Measurements from ENCODE around the gene ACTR2.

The ACTR2 gene

DNA sequence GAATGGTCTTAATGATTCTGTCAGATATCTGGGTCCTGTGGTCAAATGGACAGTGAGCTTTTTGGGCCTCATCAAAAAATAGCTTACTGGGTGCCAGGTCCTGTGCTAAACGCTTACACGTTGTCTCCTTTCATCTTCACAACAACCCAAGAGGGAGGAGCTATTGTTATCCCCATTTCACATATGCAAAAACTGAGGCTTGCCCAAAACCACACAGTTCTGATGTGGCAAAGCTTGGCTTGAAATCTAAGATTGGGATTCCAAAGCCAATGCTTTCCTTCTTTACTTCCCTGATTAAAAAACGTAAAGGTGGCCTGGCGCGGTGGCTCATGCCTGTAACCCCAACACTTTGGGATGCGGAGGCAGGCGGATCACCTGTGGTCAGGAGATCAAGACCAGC, 69.3 kb downstream of the ACTR2 start:
- TF ChIP-seq, protein P1, sequence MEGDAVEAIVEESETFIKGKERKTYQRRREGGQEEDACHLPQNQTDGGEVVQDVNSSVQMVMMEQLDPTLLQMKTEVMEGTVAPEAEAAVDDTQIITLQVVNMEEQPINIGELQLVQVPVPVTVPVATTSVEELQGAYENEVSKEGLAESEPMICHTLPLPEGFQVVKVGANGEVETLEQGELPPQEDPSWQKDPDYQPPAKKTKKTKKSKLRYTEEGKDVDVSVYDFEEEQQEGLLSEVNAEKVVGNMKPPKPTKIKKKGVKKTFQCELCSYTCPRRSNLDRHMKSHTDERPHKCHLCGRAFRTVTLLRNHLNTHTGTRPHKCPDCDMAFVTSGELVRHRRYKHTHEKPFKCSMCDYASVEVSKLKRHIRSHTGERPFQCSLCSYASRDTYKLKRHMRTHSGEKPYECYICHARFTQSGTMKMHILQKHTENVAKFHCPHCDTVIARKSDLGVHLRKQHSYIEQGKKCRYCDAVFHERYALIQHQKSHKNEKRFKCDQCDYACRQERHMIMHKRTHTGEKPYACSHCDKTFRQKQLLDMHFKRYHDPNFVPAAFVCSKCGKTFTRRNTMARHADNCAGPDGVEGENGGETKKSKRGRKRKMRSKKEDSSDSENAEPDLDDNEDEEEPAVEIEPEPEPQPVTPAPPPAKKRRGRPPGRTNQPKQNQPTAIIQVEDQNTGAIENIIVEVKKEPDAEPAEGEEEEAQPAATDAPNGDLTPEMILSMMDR (IDR thresholded peaks at IDR 0.05) = no peak
- no peaks in the 10 kb centered on the region for H3K79me2 ChIP-seq

DNA sequence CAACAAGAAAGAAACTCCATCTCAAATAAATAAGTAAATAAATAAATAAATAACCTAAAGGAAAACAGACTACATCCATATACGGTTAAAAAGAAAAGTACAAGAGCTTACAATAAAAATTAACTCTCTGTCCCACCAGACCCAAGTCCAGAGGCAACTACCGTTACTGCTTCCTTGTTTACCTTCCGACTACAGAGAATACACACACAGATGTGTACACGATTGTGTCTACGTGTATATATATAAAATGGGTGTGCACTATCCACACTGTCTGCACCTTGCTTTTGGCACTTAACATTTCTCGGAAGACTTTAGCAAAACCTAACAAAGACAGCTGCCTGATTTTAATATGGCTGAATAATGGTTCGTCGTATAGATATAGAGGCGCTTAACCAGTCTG, 69.9 kb downstream of the ACTR2 start:
- Histone ChIP-seq H2AFZ (no peak overlapping the region), H3K79me2 (no peaks in the 10 kb centered on the region), H3K9ac (no peak overlapping the region), H3K27me3 (ENCODE audit: control insufficient read depth, insufficient read depth, low read length) (no peaks in the 10 kb centered on the region), H3K4me2 (ENCODE audit: low read length) (no peak overlapping the region), H3K4me3 (ENCODE audit: low read depth, low read length) (no peak overlapping the region), H3K27ac (no peak overlapping the region), H3K9me3 (ENCODE audit: control insufficient read depth, low read length) (no peaks in the 10 kb centered on the region), H3K4me1 (no peaks in the 10 kb centered on the region), H3K36me3 (ENCODE audit: control insufficient read depth, insufficient read depth, low read length) (no peaks in the 10 kb centered on the region)
- TF ChIP-seq, protein P1 (IDR thresholded peaks at IDR 0.05) = no peak

More for the DNA sequence above, 69.3 kb downstream of the ACTR2 start:
- no peaks in the 10 kb centered on the region for H3K9me3 ChIP-seq (ENCODE audit: control insufficient read depth, low read length)
- H3K4me2 ChIP-seq (ENCODE audit: low read length) = no peak overlapping the region
- H2AFZ ChIP-seq = no peak overlapping the region
- no peaks in the 10 kb centered on the region for H3K27me3 ChIP-seq (ENCODE audit: control insufficient read depth, insufficient read depth, low read length)
- no peak overlapping the region for H3K4me3 ChIP-seq (ENCODE audit: low read depth, low read length)
- no peak overlapping the region for H3K9ac ChIP-seq
- H3K4me1 ChIP-seq = no peaks in the 10 kb centered on the region
- no peaks in the 10 kb centered on the region for H3K36me3 ChIP-seq (ENCODE audit: control insufficient read depth, insufficient read depth, low read length)
- H3K27ac ChIP-seq = no peak overlapping the region

DNA sequence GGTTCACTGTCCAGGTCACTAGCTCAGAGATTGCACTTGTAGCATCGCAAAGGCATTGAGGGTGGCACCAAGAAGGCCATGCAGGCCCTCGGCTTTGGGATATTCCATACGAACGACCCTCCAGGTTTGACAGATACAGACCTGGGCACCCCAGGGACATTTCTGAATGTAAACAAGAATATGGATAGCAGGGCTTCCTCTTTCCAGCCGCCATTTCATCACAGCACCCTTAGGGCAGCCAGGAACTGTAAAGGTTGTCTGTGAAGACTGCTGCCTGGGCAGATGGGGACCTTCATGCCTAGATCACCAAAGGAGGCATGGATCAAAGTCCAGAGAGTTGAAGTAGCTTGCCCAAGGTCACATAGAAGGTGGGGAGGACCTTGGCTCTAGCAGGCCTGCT, 70.5 kb downstream of the ACTR2 start:
- Histone ChIP-seq H3K27me3 (ENCODE audit: control insufficient read depth, insufficient read depth, low read length) (no peaks in the 10 kb centered on the region), H3K4me2 (ENCODE audit: low read length) (no peak overlapping the region), H3K79me2 (no peaks in the 10 kb centered on the region), H3K9me3 (ENCODE audit: control insufficient read depth, low read length) (no peaks in the 10 kb centered on the region), H3K9ac (no peak overlapping the region), H2AFZ (no peak overlapping the region), H3K4me1 (no peaks in the 10 kb centered on the region), H3K36me3 (ENCODE audit: control insufficient read depth, insufficient read depth, low read length) (no peaks in the 10 kb centered on the region), H3K27ac (no peak overlapping the region), H3K4me3 (ENCODE audit: low read depth, low read length) (no peak overlapping the region)
- TF ChIP-seq, protein P1 (IDR thresholded peaks at IDR 0.05) = no peak

DNA sequence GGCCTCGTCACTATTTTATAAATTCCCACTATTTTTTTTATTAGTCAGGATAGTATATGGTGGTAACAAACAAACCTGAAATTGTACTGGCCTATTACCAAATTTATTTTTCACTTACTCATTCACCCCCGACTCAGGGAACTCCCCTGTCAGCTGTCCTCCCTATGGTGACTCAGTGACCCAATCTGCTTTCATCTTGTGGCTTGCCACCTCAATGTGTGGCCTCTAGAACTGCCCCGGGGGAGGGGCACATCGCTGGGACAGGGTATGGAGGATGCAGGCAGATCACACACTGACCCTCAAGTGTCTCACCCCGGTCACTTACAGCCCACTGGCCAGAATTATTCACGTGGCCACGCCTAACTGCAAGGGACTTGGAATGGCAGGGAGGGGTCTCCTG, 71.6 kb downstream of the ACTR2 start:
- no peak overlapping the region for H3K4me2 ChIP-seq (ENCODE audit: low read length)
- no peak overlapping the region for H2AFZ ChIP-seq
- H3K9ac ChIP-seq = no peak overlapping the region
- no peaks in the 10 kb centered on the region for H3K9me3 ChIP-seq (ENCODE audit: control insufficient read depth, low read length)
- H3K36me3 ChIP-seq (ENCODE audit: control insufficient read depth, insufficient read depth, low read length) = no peaks in the 10 kb centered on the region
- no peaks in the 10 kb centered on the region for H3K79me2 ChIP-seq
- no peak overlapping the region for H3K27ac ChIP-seq
- TF ChIP-seq, protein P1 (IDR thresholded peaks at IDR 0.05) = no peak
- H3K4me1 ChIP-seq = no peaks in the 10 kb centered on the region
- H3K4me3 ChIP-seq (ENCODE audit: low read depth, low read length) = no peak overlapping the region
- no peaks in the 10 kb centered on the region for H3K27me3 ChIP-seq (ENCODE audit: control insufficient read depth, insufficient read depth, low read length)

DNA sequence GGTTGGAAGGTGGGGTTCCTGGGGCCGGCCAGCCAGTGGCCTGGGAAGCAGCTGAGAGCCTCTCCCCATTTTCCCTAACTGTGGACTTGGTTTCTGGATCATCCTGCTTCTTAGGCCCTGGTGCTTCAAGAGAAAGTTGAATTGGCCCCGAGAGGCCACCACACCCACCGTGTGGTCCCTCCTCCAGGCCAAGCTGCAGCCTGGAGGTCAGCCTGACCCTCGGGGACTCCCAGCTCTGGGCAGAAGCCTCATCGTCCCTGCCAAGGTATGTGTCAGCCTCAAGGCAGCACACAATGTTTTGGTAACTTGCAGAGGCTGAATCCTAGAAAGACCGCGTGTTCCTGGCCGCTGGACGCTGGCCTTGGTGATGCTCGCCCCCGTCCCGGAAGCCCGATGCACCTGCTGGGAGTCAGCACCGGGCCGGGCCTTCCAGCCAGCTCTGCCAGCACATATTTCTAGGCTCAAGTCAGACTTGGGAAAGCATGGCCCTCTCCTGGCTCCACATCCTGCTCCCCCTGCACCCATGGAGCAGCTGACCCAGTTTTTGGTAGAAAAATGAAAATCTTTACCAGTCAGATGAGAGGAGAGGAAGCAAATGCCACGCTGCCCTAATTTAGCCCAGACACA, 72.6 kb downstream of the ACTR2 start:
- no peaks in the 10 kb centered on the region for H3K79me2 ChIP-seq
- H3K27ac ChIP-seq = no peak overlapping the region

More for the DNA sequence above, 72.6 kb downstream of the ACTR2 start:
- Histone ChIP-seq H2AFZ (no peak overlapping the region), H3K9me3 (ENCODE audit: control insufficient read depth, low read length) (no peaks in the 10 kb centered on the region), H3K4me1 (no peaks in the 10 kb centered on the region), H3K4me2 (ENCODE audit: low read length) (no peak overlapping the region), H3K27me3 (ENCODE audit: control insufficient read depth, insufficient read depth, low read length) (no peaks in the 10 kb centered on the region), H3K36me3 (ENCODE audit: control insufficient read depth, insufficient read depth, low read length) (no peaks in the 10 kb centered on the region), H3K4me3 (ENCODE audit: low read depth, low read length) (no peak overlapping the region), H3K9ac (no peak overlapping the region)
- TF ChIP-seq, protein P1 (IDR thresholded peaks at IDR 0.05) = no peak
